H9 (cell line): ENCODE data around the gene CIAO1. TPM values are rescaled to one million over a fixed set of nuclear protein-coding genes. Genes with fewer than 3 reads are reported as not detected.

Source experiments
- DNase-seq: peaks from one replicate; pipeline ENCODE4 v3.0.0-alpha.2; 2017
- H2AFZ ChIP-seq: one replicate; pipeline ENCODE4 v1.6.1; 2013; ENCODE audit warnings: mild to moderate bottlenecking, low read length, control low read depth, moderate library complexity
- H2AK5ac ChIP-seq: 2 replicates; pipeline ENCODE4 v1.6.1; 2013; ENCODE audit warnings: low read length, control low read depth, mixed read lengths; ENCODE audit not compliant: insufficient read length
- H2BK120ac ChIP-seq: one replicate; pipeline ENCODE4 v1.6.1; 2013; ENCODE audit warnings: low read depth, mild to moderate bottlenecking, low read length, control low read depth, inconsistent platforms; ENCODE audit not compliant: poor library complexity, severe bottlenecking
- H2BK12ac ChIP-seq: 2 replicates; pipeline ENCODE4 v1.6.1; 2013; ENCODE audit warnings: low read length, control low read depth, mixed read lengths, low read depth; ENCODE audit not compliant: insufficient read length
- H2BK15ac ChIP-seq: 2 replicates; pipeline ENCODE4 v1.6.1; 2013; ENCODE audit warnings: low read depth, low read length, control low read depth
- H2BK20ac ChIP-seq: one replicate; pipeline ENCODE4 v1.6.1; 2013; ENCODE audit warnings: low read depth, mild to moderate bottlenecking, low read length, control low read depth, inconsistent platforms; ENCODE audit not compliant: poor library complexity, severe bottlenecking
- H2BK5ac ChIP-seq: 2 replicates; pipeline ENCODE4 v1.6.1; 2013; ENCODE audit warnings: low read length, control low read depth, mixed read lengths; ENCODE audit not compliant: insufficient read length
- H3K14ac ChIP-seq: 2 replicates; pipeline ENCODE4 v1.6.1; 2013; ENCODE audit warnings: low read length, control low read depth; ENCODE audit not compliant: insufficient read depth
- H3K18ac ChIP-seq: 2 replicates; pipeline ENCODE4 v1.6.1; 2013; ENCODE audit warnings: low read depth, mild to moderate bottlenecking, mixed read lengths, low read length, control low read depth; ENCODE audit not compliant: insufficient read length
- H3K23ac ChIP-seq: 2 replicates; pipeline ENCODE4 v1.6.1; 2013; ENCODE audit warnings: low read length, control low read depth, mixed read lengths, low read depth; ENCODE audit not compliant: insufficient read length
- H3K23me2 ChIP-seq: 2 replicates; pipeline ENCODE4 v1.6.1; 2013; ENCODE audit warnings: low read depth, mild to moderate bottlenecking, mixed read lengths, low read length, control low read depth; ENCODE audit not compliant: insufficient read length, poor library complexity, severe bottlenecking
- H3K27ac ChIP-seq: 2 replicates; pipeline ENCODE4 v1.5.1; 2013; ENCODE audit warnings: low read length, control low read depth, mixed read lengths, low read depth; ENCODE audit not compliant: insufficient read length
- H3K27me3 ChIP-seq: 2 replicates; pipeline ENCODE4 v1.6.1; 2013; ENCODE audit warnings: low read length, control low read depth, inconsistent platforms; ENCODE audit not compliant: insufficient read depth
- H3K4ac ChIP-seq: 2 replicates; pipeline ENCODE4 v1.6.1; 2013; ENCODE audit warnings: low read depth, mild to moderate bottlenecking, control low read depth, inconsistent platforms, low read length, moderate library complexity
- H3K4me1 ChIP-seq: 2 replicates; pipeline ENCODE4 v1.6.1; 2013; ENCODE audit warnings: low read length, control low read depth, inconsistent platforms; ENCODE audit not compliant: insufficient read depth
- H3K4me2 ChIP-seq: 2 replicates; pipeline ENCODE4 v1.6.1; 2013; ENCODE audit warnings: low read length, control low read depth, mixed read lengths; ENCODE audit not compliant: insufficient read length, insufficient read depth
- H3K56ac ChIP-seq: 2 replicates; pipeline ENCODE4 v1.6.1; 2013; ENCODE audit warnings: low read depth, mild to moderate bottlenecking, mixed read lengths, low read length, control low read depth; ENCODE audit not compliant: insufficient read length
- H3K79me1 ChIP-seq: 2 replicates; pipeline ENCODE4 v1.6.1; 2013; ENCODE audit warnings: low read depth, mild to moderate bottlenecking, moderate library complexity, low read length, control low read depth, inconsistent platforms; ENCODE audit not compliant: insufficient read depth, poor library complexity, severe bottlenecking
- H3K79me2 ChIP-seq: 2 replicates; pipeline ENCODE4 v1.6.1; 2013; ENCODE audit warnings: low read length, control low read depth, inconsistent platforms; ENCODE audit not compliant: insufficient read depth
- H3K9ac ChIP-seq: 2 replicates; pipeline ENCODE4 v1.6.1; 2013; ENCODE audit warnings: low read length, control low read depth, mixed read lengths; ENCODE audit not compliant: insufficient read length; ENCODE audit errors: extremely low read depth
- H3K9me3 ChIP-seq: one replicate; pipeline ENCODE4 v1.6.1; 2013; ENCODE audit warnings: low read depth, low read length, inconsistent platforms; ENCODE audit not compliant: control insufficient read depth
- H3T11ph ChIP-seq: one replicate; pipeline ENCODE4 v1.6.1; 2013; ENCODE audit warnings: mild to moderate bottlenecking, low read length, control low read depth, inconsistent platforms
- H4K20me1 ChIP-seq: one replicate; pipeline ENCODE4 v1.6.1; 2013; ENCODE audit not compliant: control insufficient read depth, insufficient read length, insufficient read depth
- H4K5ac ChIP-seq: 2 replicates; pipeline ENCODE4 v1.6.1; 2013; ENCODE audit warnings: low read depth, mild to moderate bottlenecking, mixed read lengths, low read length, control low read depth; ENCODE audit not compliant: insufficient read length
- H4K8ac ChIP-seq: replicated peaks from 2 replicates; pipeline ENCODE4 v1.6.1; 2013; ENCODE audit warnings: low read length, control low read depth, mixed read lengths, low read depth; ENCODE audit not compliant: insufficient read length
- H4K91ac ChIP-seq: 2 replicates; pipeline ENCODE4 v1.6.1; 2013; ENCODE audit warnings: low read depth, mild to moderate bottlenecking, moderate library complexity, mixed read lengths, low read length, control low read depth; ENCODE audit not compliant: insufficient read length
- H3K27ac Mint-ChIP-seq, 3 experiments: 2 replicates in 2 of 3; 3 replicates in 1 of 3; pipeline ENCODE4 v1.8.0; 2020 to 2021; ENCODE audit warnings: mixed read lengths in 3 of 3, mild to moderate bottlenecking in 1 of 3, moderate library complexity in 1 of 3
- H3K27me3 Mint-ChIP-seq: 2 replicates; pipeline ENCODE4 v1.8.0; 2021; ENCODE audit warnings: low read depth, mild to moderate bottlenecking, moderate library complexity, mixed read lengths
- H3K36me3 Mint-ChIP-seq, 3 experiments: 2 replicates in 2 of 3; 3 replicates in 1 of 3; pipeline ENCODE4 v1.8.0; 2020 to 2021; ENCODE audit warnings: low read depth in 3 of 3, mixed read lengths in 3 of 3; ENCODE audit not compliant: insufficient read depth in 1 of 3
- H3K4me1 Mint-ChIP-seq, 2 experiments: 2 replicates each; pipeline ENCODE4 v1.8.0; 2020; ENCODE audit warnings: mixed read lengths in 2 of 2
- H3K4me3 Mint-ChIP-seq, 2 experiments: 2 replicates in 1 of 2; 3 replicates in 1 of 2; pipeline ENCODE4 v1.8.0; 2020 to 2021; ENCODE audit warnings: mild to moderate bottlenecking in 2 of 2, mixed read lengths in 2 of 2, moderate library complexity in 1 of 2
- H3K9me3 Mint-ChIP-seq, 2 experiments: 2 replicates in 1 of 2; 3 replicates in 1 of 2; pipeline ENCODE4 v1.8.0; 2020; ENCODE audit warnings: mild to moderate bottlenecking in 2 of 2, mixed read lengths in 2 of 2, moderate library complexity in 1 of 2
- WGBS: extraction: QIAGEN DNeasy Blood & Tissue Kit; methylation state at CpG from one replicate; pipeline ENCODE4 v1.1.7; 2013; ENCODE audit warnings: missing lambda C conversion rate, low lambda C conversion rate, mixed read lengths; ENCODE audit not compliant: insufficient read length; ENCODE audit errors: extremely low coverage; 5-methylcytosine and 5-hydroxymethylcytosine counted together
- total RNA-seq: library from RNA; stranded (reverse); gene quantifications from 2 replicates; pipeline ENCODE4 v1.2.1, GENCODE V29; 2021
- TF ChIP-seq, protein P1 (sequence below): fragments of 200-600 bp; sonication (generic); conservative IDR thresholded peaks from 3 replicates; pipeline ENCODE4 v1.8.0; 2021; ENCODE audit warnings: antibody characterized with exemption, mild to moderate bottlenecking

CIAO1 gene
- total RNA-seq, 1 experiment from 2014 or later: 67.6 TPM

GRCh38 chr2:96267159-96267971 is 1.3 kb downstream of the CIAO1 start:
- Histone ChIP-seq H2AK5ac (no peak overlapping the region), H3K9ac (no peak overlapping the region), H3K4me2 (peak overlapping the region; percentile 74), H3K18ac (no peak overlapping the region), H3K79me1 (peaks cover 5% of the 10 kb centered on the region), H3T11ph (no peak overlapping the region), H3K56ac (no peak overlapping the region), H3K79me2 (no peaks in the 10 kb centered on the region; the same call in 1 of the 2 replicates), H4K91ac (no peak overlapping the region), H3K4ac (no peak overlapping the region), H2BK20ac (no peak overlapping the region), H4K8ac (no peak overlapping the region), H3K27me3 (no peaks in the 10 kb centered on the region), H3K23me2 (peaks cover 5% of the 10 kb centered on the region), H2BK120ac (no peak overlapping the region), H2BK12ac (no peak overlapping the region), H3K9me3 (no peaks in the 10 kb centered on the region), H4K20me1 (no peaks in the 10 kb centered on the region), H2AFZ (no peak overlapping the region), H3K4me1 (no peaks in the 10 kb centered on the region), H2BK5ac (no peak overlapping the region), H2BK15ac (no peak overlapping the region), H4K5ac (no peak overlapping the region), H3K27ac (no peak overlapping the region), H3K14ac (no peak overlapping the region), H3K23ac (no peak overlapping the region)
- Mint-ChIP-seq H3K27ac (no peak overlapping the region), H3K9me3 (no peaks in the 10 kb centered on the region), H3K4me1 (peaks cover 15 to 19% of the 10 kb centered on the region in 2 experiments), H3K36me3 (peaks cover 17 to 37% (median 37%) of the 10 kb centered on the region in 3 experiments; a peak in 6 of 7 replicates), H3K4me3 (peak overlapping the region; percentile 97 to 99), H3K27me3 (no peaks in the 10 kb centered on the region)
- WGBS: no CpG with 5 or more reads among the region's 12 CpGs
- DNase-seq: peak; percentile 51
- TF ChIP-seq, protein P1, sequence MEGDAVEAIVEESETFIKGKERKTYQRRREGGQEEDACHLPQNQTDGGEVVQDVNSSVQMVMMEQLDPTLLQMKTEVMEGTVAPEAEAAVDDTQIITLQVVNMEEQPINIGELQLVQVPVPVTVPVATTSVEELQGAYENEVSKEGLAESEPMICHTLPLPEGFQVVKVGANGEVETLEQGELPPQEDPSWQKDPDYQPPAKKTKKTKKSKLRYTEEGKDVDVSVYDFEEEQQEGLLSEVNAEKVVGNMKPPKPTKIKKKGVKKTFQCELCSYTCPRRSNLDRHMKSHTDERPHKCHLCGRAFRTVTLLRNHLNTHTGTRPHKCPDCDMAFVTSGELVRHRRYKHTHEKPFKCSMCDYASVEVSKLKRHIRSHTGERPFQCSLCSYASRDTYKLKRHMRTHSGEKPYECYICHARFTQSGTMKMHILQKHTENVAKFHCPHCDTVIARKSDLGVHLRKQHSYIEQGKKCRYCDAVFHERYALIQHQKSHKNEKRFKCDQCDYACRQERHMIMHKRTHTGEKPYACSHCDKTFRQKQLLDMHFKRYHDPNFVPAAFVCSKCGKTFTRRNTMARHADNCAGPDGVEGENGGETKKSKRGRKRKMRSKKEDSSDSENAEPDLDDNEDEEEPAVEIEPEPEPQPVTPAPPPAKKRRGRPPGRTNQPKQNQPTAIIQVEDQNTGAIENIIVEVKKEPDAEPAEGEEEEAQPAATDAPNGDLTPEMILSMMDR: peak; percentile 56
